ENCODE results near the gene CIBAR2. TPM values are rescaled to one million over a fixed set of nuclear protein-coding genes. Genes with fewer than 3 reads are reported as not detected.

CIBAR2 gene
- total and polyA plus RNA-seq, 11 donors: not detected

GRCh38 chr16:85144026-85144915 is 32.0 kb upstream of the CIBAR2 start:
- ATAC-seq (peak; percentile 18 to 74 (median 30)), DNase-seq (peak in 4 of 5 donors; percentile 60 to 66 (median 63))
- no peak for TF ChIP-seq POLR2A (IDR thresholded peaks at IDR 0.05)
- TF ChIP-seq, protein P1, sequence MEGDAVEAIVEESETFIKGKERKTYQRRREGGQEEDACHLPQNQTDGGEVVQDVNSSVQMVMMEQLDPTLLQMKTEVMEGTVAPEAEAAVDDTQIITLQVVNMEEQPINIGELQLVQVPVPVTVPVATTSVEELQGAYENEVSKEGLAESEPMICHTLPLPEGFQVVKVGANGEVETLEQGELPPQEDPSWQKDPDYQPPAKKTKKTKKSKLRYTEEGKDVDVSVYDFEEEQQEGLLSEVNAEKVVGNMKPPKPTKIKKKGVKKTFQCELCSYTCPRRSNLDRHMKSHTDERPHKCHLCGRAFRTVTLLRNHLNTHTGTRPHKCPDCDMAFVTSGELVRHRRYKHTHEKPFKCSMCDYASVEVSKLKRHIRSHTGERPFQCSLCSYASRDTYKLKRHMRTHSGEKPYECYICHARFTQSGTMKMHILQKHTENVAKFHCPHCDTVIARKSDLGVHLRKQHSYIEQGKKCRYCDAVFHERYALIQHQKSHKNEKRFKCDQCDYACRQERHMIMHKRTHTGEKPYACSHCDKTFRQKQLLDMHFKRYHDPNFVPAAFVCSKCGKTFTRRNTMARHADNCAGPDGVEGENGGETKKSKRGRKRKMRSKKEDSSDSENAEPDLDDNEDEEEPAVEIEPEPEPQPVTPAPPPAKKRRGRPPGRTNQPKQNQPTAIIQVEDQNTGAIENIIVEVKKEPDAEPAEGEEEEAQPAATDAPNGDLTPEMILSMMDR (IDR thresholded peaks at IDR 0.05): no peak

GRCh38 chr16:85142771-85143211 is 30.5 kb upstream of the CIBAR2 start:
- H3K4me1 ChIP-seq: peaks cover 3 to 73% (median 46%) of the 10 kb centered on the region in 12 donors

More at GRCh38 chr16:85144026-85144915, 32.0 kb upstream of the CIBAR2 start:
- H3K36me3 ChIP-seq: no peaks in the 10 kb centered on the region
- H3K4me1 ChIP-seq: peaks cover 6 to 73% (median 46%) of the 10 kb centered on the region in 12 donors
- 70 to 78% (median 75%) methylated on average over 25 to 26 of the region's 26 CpGs for WGBS, 4 donors
- no peaks in the 10 kb centered on the region for H3K27me3 ChIP-seq
- H3K9me3 ChIP-seq: peaks cover 0 to 3% (median 0%) of the 10 kb centered on the region in 12 donors
- H3K4me3 ChIP-seq: no peak overlapping the region
- peak overlapping the region in 11 of 12 donors; percentile 1 to 84 (median 66) for H3K27ac ChIP-seq
- intact Hi-C loops (cut with DNase I): no loop called here

DNA sequence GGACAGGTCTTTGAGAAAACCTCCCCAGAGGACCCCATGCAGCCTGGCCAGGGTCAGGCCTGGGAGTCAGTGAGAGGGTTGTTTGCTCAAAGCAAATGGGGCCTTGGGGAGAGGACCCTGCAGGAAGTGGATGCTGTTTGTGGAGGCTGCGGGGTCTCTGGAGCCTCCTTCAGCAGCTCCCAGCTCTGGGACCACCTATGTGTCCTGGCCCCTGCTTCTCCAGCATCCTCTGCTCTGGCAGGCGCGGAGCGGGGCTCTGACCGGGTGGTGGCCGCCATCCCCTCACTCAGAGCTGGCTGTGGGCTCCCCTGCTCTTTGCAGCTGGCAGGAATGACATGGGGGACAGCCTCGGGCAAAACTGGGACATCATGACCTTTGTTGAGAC is 29.8 kb upstream of the CIBAR2 start:
- intact Hi-C loops (cut with DNase I): no loop called here
- peaks cover 0 to 3% (median 0%) of the 10 kb centered on the region in 12 donors for H3K9me3 ChIP-seq
- no peak overlapping the region for H3K4me3 ChIP-seq
- ATAC-seq (no peak), DNase-seq (no peak)
- peaks cover under 1 to 73% (median 46%) of the 10 kb centered on the region in 12 donors for H3K4me1 ChIP-seq
- no peaks in the 10 kb centered on the region for H3K36me3 ChIP-seq
- H3K27ac ChIP-seq: peak overlapping the region in 4 of 12 donors; percentile 11 to 37 (median 21)
- TF ChIP-seq, protein P1 (IDR thresholded peaks at IDR 0.05): no peak
- no peak for TF ChIP-seq POLR2A (IDR thresholded peaks at IDR 0.05)
- H3K27me3 ChIP-seq: no peaks in the 10 kb centered on the region
- WGBS, 4 donors: 88 to 100% (median 93%) methylated on average over 5 to 7 of the region's 7 CpGs

More at GRCh38 chr16:85142771-85143211, 30.5 kb upstream of the CIBAR2 start:
- intact Hi-C loops (cut with DNase I): no loop called here
- peaks cover 0 to 3% (median 0%) of the 10 kb centered on the region in 12 donors for H3K9me3 ChIP-seq
- no peaks in the 10 kb centered on the region for H3K27me3 ChIP-seq
- no peak for DNase-seq
- H3K36me3 ChIP-seq: no peaks in the 10 kb centered on the region
- no peak overlapping the region for H3K4me3 ChIP-seq
- H3K27ac ChIP-seq: peak overlapping the region in 3 of 12 donors; percentile 11 to 37 (median 31)
- no peak for ATAC-seq
- TF ChIP-seq POLR2A (IDR thresholded peaks at IDR 0.05): no peak
- TF ChIP-seq, protein P1 (IDR thresholded peaks at IDR 0.05): no peak
- 65 to 87% (median 71%) methylated on average over 14 to 19 of the region's 19 CpGs for WGBS, 4 donors

DNA sequence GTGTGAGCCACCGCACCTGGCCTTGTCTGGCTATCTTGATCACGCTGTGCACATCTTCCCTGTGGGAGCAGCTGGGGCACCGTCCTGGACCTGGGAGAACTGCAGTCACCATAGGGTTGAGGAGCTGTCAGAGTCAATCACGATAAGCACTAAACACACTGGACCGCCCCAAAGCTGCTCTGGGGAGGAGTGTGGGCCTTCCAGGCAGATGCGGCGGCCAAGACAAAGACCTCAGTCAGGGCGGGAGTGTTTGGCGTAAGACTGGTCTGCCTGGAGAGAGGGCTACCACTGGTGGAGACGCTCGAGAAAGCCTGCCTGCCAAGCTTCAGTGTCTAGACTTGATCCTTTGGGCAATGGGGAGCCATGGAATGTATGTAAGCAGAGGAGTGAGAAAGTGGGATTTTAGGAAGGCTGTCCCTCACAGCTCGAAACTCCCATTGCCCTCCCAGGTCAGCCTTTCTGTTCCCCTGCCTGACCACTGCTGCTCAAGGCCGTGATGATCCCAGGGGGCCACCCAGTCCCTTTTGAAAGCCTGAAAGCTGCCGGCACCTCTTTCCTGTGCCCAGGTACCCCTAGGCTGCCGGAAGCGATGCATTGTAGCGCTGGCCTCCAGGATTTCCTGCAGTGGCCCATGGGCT is 29.3 kb upstream of the CIBAR2 start:
- DNase-seq (no peak), ATAC-seq (no peak)
- Histone ChIP-seq H3K27ac (peak overlapping the region in 3 of 12 donors; percentile 11 to 37 (median 31)), H3K36me3 (no peaks in the 10 kb centered on the region), H3K27me3 (no peaks in the 10 kb centered on the region), H3K4me3 (no peak overlapping the region), H3K4me1 (peaks cover 0 to 73% (median 46%) of the 10 kb centered on the region in 12 donors), H3K9me3 (peaks cover 0 to 3% (median 0%) of the 10 kb centered on the region in 12 donors)
- TF ChIP-seq, protein P1 (IDR thresholded peaks at IDR 0.05): no peak
- TF ChIP-seq POLR2A (IDR thresholded peaks at IDR 0.05): no peak
- intact Hi-C loops (cut with DNase I): no loop called here
- 73 to 84% (median 77%) methylated on average over 16 to 17 of the region's 17 CpGs for WGBS, 4 donors
